ENCODE results near the gene ARHGDIB.

ARHGDIB gene
- total RNA-seq: 494 to 573 reads per million in 2 donors

GRCh38 chr12:14961466-14962152 lies at the start of gene ARHGDIB:
Gene ARHGDIB, minus strand, starts transcription at chr12:14961601. Its CDS starts 10,889 bp downstream, at chr12:14950712.
- no peak for DNase-seq

GRCh38 chr12:15011162-15011561 lies 49.8 kb upstream of the ARHGDIB start:
- DNase-seq: no peak

- DNase-seq: no peak
Observed at GRCh38 chr12:15007551-15007950, 46.1 kb upstream of the ARHGDIB start.

- no peak for DNase-seq
Observed at GRCh38 chr12:15005064-15005463, 43.7 kb upstream of the ARHGDIB start.

- DNase-seq: no peak
Observed at GRCh38 chr12:15004421-15004820, 43.0 kb upstream of the ARHGDIB start.

GRCh38 chr12:15001733-15002382 lies 40.5 kb upstream of the ARHGDIB start:
- no peak for DNase-seq

- no peak for DNase-seq
Observed at GRCh38 chr12:15000575-15000974, 39.2 kb upstream of the ARHGDIB start.

GRCh38 chr12:14999695-15000365 lies 38.4 kb upstream of the ARHGDIB start:
- no peak for DNase-seq

GRCh38 chr12:14999021-14999694 lies 37.8 kb upstream of the ARHGDIB start:
- DNase-seq: no peak

GRCh38 chr12:14997998-14998397 lies 36.6 kb upstream of the ARHGDIB start:
- DNase-seq: no peak

- no peak for DNase-seq
Observed at GRCh38 chr12:14995583-14996425, 34.4 kb upstream of the ARHGDIB start.

GRCh38 chr12:14994610-14995009 lies 33.2 kb upstream of the ARHGDIB start:
- DNase-seq: no peak

- no peak for DNase-seq
Observed at GRCh38 chr12:14993537-14994266, 32.3 kb upstream of the ARHGDIB start.

GRCh38 chr12:14993117-14993516 lies 31.7 kb upstream of the ARHGDIB start:
- DNase-seq: no peak

GRCh38 chr12:14992673-14993072 lies 31.3 kb upstream of the ARHGDIB start:
- DNase-seq: no peak

GRCh38 chr12:14991069-14991468 lies 29.7 kb upstream of the ARHGDIB start:
- no peak for DNase-seq

- DNase-seq: no peak
Observed at GRCh38 chr12:14989790-14990189, 28.4 kb upstream of the ARHGDIB start.

- DNase-seq: no peak
Observed at GRCh38 chr12:14988035-14988434, 26.6 kb upstream of the ARHGDIB start.

- DNase-seq: no peak
Observed at GRCh38 chr12:14986449-14986848, 25.0 kb upstream of the ARHGDIB start.

GRCh38 chr12:14984766-14985285 lies 23.4 kb upstream of the ARHGDIB start:
- DNase-seq: no peak

GRCh38 chr12:14984036-14984435 lies 22.6 kb upstream of the ARHGDIB start:
- no peak for DNase-seq
